CD8-positive, alpha-beta memory T cell (primary cell): ENCODE data around the gene SERPINB5. TPM values are rescaled to one million over a fixed set of nuclear protein-coding genes. Genes with fewer than 3 reads are reported as not detected.

Experiments
- CTCF ChIA-PET: fragments of 350-600 bp; sonication (Branson Sonifier 250); formaldehyde crosslinking; loops from one replicate; lab custom pipeline; 2021; ENCODE audit warnings: antibody characterized with exemption; lab: Charles Lee
- POLR2A ChIA-PET: fragments of 350-600 bp; sonication (Branson Sonifier 250); formaldehyde crosslinking; loops from one replicate; lab custom pipeline; 2021; ENCODE audit warnings: antibody characterized with exemption; lab: Charles Lee
- DNase-seq, 5 donors: peaks; one replicate each; pipeline versions ENCODE4 v3.0.0 to v3.0.0-alpha.2; 2020 to 2022; ENCODE audit warnings: mixed read lengths in 1 of 5
- H3K27ac ChIP-seq: one replicate; pipeline ENCODE4 v1.7.0; 2013; ENCODE audit warnings: low read depth, mild to moderate bottlenecking, low read length, moderate library complexity
- H3K27me3 ChIP-seq: 2 replicates; pipeline ENCODE4 v1.7.0; 2013; ENCODE audit warnings: low read length, mild to moderate bottlenecking; ENCODE audit not compliant: insufficient read depth, poor library complexity, severe bottlenecking
- H3K36me3 ChIP-seq: 2 replicates; pipeline ENCODE4 v1.7.0; 2013; ENCODE audit warnings: mild to moderate bottlenecking, low read length, moderate library complexity; ENCODE audit not compliant: insufficient read depth
- H3K4me1 ChIP-seq: 2 replicates; pipeline ENCODE4 v1.7.0; 2013; ENCODE audit warnings: mild to moderate bottlenecking, low read length, moderate library complexity; ENCODE audit not compliant: insufficient read depth
- H3K4me3 ChIP-seq: 2 replicates; pipeline ENCODE4 v1.7.0; 2013; ENCODE audit warnings: mild to moderate bottlenecking, low read length
- H3K9me3 ChIP-seq: 2 replicates; pipeline ENCODE4 v1.7.0; 2013; ENCODE audit warnings: mild to moderate bottlenecking, low read length
- H3K27ac Mint-ChIP-seq, 8 donors: one replicate each; pipeline ENCODE4 v1.8.0; 2020 to 2021; ENCODE audit warnings: mixed read lengths in 8 of 8, mild to moderate bottlenecking in 6 of 8, inconsistent platforms in 3 of 8, moderate library complexity in 3 of 8
- H3K27me3 Mint-ChIP-seq, 2 donors: one replicate each; pipeline ENCODE4 v1.8.0; 2020 to 2021; ENCODE audit warnings: mixed read lengths in 2 of 2, mild to moderate bottlenecking in 1 of 2, moderate library complexity in 1 of 2
- H3K36me3 Mint-ChIP-seq, 3 donors: one replicate each; pipeline ENCODE4 v1.8.0; 2020 to 2021; ENCODE audit warnings: mixed read lengths in 3 of 3, inconsistent platforms in 1 of 3, mild to moderate bottlenecking in 1 of 3
- H3K4me1 Mint-ChIP-seq, 3 donors: one replicate each; pipeline ENCODE4 v1.8.0; 2020 to 2021; ENCODE audit warnings: mixed read lengths in 3 of 3, inconsistent platforms in 1 of 3, mild to moderate bottlenecking in 1 of 3
- H3K4me3 Mint-ChIP-seq, 7 donors: one replicate each; pipeline ENCODE4 v1.8.0; 2020 to 2021; ENCODE audit warnings: mixed read lengths in 7 of 7, mild to moderate bottlenecking in 6 of 7, moderate library complexity in 4 of 7, inconsistent platforms in 2 of 7
- H3K9me3 Mint-ChIP-seq, 5 donors: one replicate each; pipeline ENCODE4 v1.8.0; 2020 to 2022; ENCODE audit warnings: mixed read lengths in 5 of 5, mild to moderate bottlenecking in 3 of 5, moderate library complexity in 2 of 5, inconsistent platforms in 1 of 5
- polyA plus RNA-seq: library from polyadenylated mRNA; unstranded; fragments of 300-500 nt; fragmentation: Illumina TruSeq; gene quantifications from one replicate; pipeline ENCODE4 v1.2.3, GENCODE V29; 2021
- total RNA-seq, 2 experiments: library from RNA; stranded (reverse); gene quantifications; one replicate each; pipeline ENCODE4 v1.2.3, GENCODE V29; 2021

The SERPINB5 gene
- total and polyA plus RNA-seq, 3 experiments from 2014 or later, result not detected

- H3K4me1 ChIP-seq, result no peaks in the 10 kb centered on the region
- no peaks in the 10 kb centered on the region for H3K4me1 Mint-ChIP-seq
- H3K36me3 Mint-ChIP-seq, result no peaks in the 10 kb centered on the region
- no peaks in the 10 kb centered on the region for H3K9me3 Mint-ChIP-seq
- H3K4me3 ChIP-seq, result no peak overlapping the region
- no peaks in the 10 kb centered on the region for H3K9me3 ChIP-seq
- no peak overlapping the region for H3K27ac Mint-ChIP-seq
- H3K27me3 ChIP-seq, result no peaks in the 10 kb centered on the region
- H3K4me3 Mint-ChIP-seq, result no peak overlapping the region
- CTCF ChIA-PET, result no interaction called here
- no peaks in the 10 kb centered on the region for H3K36me3 ChIP-seq
- no peak for DNase-seq
- POLR2A ChIA-PET, result no interaction called here
- no peak overlapping the region for H3K27ac ChIP-seq
- H3K27me3 Mint-ChIP-seq, result peaks cover 4 to 39% of the 10 kb centered on the region in 2 donors
Observed at GRCh38 chr18:63539904-63540510, 63.2 kb downstream of the SERPINB5 start.

- H3K9me3 ChIP-seq, result no peaks in the 10 kb centered on the region
- no peak for DNase-seq
- H3K27ac Mint-ChIP-seq, result no peak within 1 kb of the TSS
- no peaks in the 10 kb centered on the region for H3K4me1 Mint-ChIP-seq
- H3K36me3 Mint-ChIP-seq, result no peaks in the 10 kb centered on the region
- ChIA-PET POLR2A (no interaction called here), CTCF (interaction anchor here (1.0 kb wide), 1 partner anchor 17 kb away, joined by 3 read pairs; no protein-coding TSS in a partner anchor)
- H3K27ac ChIP-seq, result no peak within 1 kb of the TSS
- no peaks in the 10 kb centered on the region for H3K36me3 ChIP-seq
- H3K4me1 ChIP-seq, result no peaks in the 10 kb centered on the region
- no peaks in the 10 kb centered on the region for H3K9me3 Mint-ChIP-seq
- H3K4me3 ChIP-seq, result no peak within 1 kb of the TSS
- no peak within 1 kb of the TSS for H3K4me3 Mint-ChIP-seq
- H3K27me3 Mint-ChIP-seq, result peaks cover 6 to 49% of the 10 kb centered on the region in 2 donors
- no peaks in the 10 kb centered on the region for H3K27me3 ChIP-seq
Observed at GRCh38 chr18:63542069-63542468, 65.3 kb downstream of the SERPINB5 start, which contains the start of gene SERPINB12. Gene SERPINB12 (plus strand): TSS chr18:63542369. CDS start chr18:63556160, 13,791 bp downstream.

GRCh38 chr18:63544017-63544416, 67.3 kb downstream of the SERPINB5 start:
- no peak overlapping the region for H3K27ac Mint-ChIP-seq
- no peaks in the 10 kb centered on the region for H3K9me3 ChIP-seq
- no peak for DNase-seq
- CTCF ChIA-PET, result no interaction called here
- H3K27me3 Mint-ChIP-seq, result peaks cover 6 to 41% of the 10 kb centered on the region in 2 donors
- H3K9me3 Mint-ChIP-seq, result no peaks in the 10 kb centered on the region
- H3K4me3 ChIP-seq, result no peak overlapping the region
- no peak overlapping the region for H3K4me3 Mint-ChIP-seq
- H3K4me1 ChIP-seq, result no peaks in the 10 kb centered on the region
- no peaks in the 10 kb centered on the region for H3K36me3 ChIP-seq
- H3K27ac ChIP-seq, result no peak overlapping the region
- H3K4me1 Mint-ChIP-seq, result no peaks in the 10 kb centered on the region
- no peaks in the 10 kb centered on the region for H3K27me3 ChIP-seq
- no peaks in the 10 kb centered on the region for H3K36me3 Mint-ChIP-seq
- POLR2A ChIA-PET, result no interaction called here

- H3K4me3 Mint-ChIP-seq, result no peak overlapping the region
- no peaks in the 10 kb centered on the region for H3K4me1 Mint-ChIP-seq
- no peaks in the 10 kb centered on the region for H3K36me3 Mint-ChIP-seq
Observed at GRCh38 chr18:63545000-63545399, 68.2 kb downstream of the SERPINB5 start.

GRCh38 chr18:63550068-63550467, 73.3 kb downstream of the SERPINB5 start:
- H3K9me3 ChIP-seq, result no peaks in the 10 kb centered on the region
- DNase-seq, result no peak
- no peaks in the 10 kb centered on the region for H3K36me3 ChIP-seq
- no peaks in the 10 kb centered on the region for H3K4me1 Mint-ChIP-seq
- H3K4me3 Mint-ChIP-seq, result no peak overlapping the region
- no peak overlapping the region for H3K27ac Mint-ChIP-seq
- no peaks in the 10 kb centered on the region for H3K9me3 Mint-ChIP-seq
- CTCF ChIA-PET, result interaction anchor here (1.2 kb wide), 1 partner anchor 33 kb away, joined by 3 read pairs; no protein-coding TSS in a partner anchor
- H3K4me3 ChIP-seq, result no peak overlapping the region
- H3K27me3 Mint-ChIP-seq, result peaks cover 4 to 26% of the 10 kb centered on the region in 2 donors
- H3K27me3 ChIP-seq, result no peaks in the 10 kb centered on the region
- H3K4me1 ChIP-seq, result no peaks in the 10 kb centered on the region
- no peak overlapping the region for H3K27ac ChIP-seq
- H3K36me3 Mint-ChIP-seq, result no peaks in the 10 kb centered on the region
- POLR2A ChIA-PET, result no interaction called here

More at GRCh38 chr18:63545000-63545399, 68.2 kb downstream of the SERPINB5 start:
- no peak overlapping the region for H3K27ac Mint-ChIP-seq
- Histone ChIP-seq H3K27me3 (no peaks in the 10 kb centered on the region), H3K9me3 (no peaks in the 10 kb centered on the region), H3K4me3 (no peak overlapping the region), H3K36me3 (no peaks in the 10 kb centered on the region), H3K27ac (no peak overlapping the region), H3K4me1 (no peaks in the 10 kb centered on the region)
- H3K9me3 Mint-ChIP-seq, result no peaks in the 10 kb centered on the region
- ChIA-PET POLR2A (no interaction called here), CTCF (no interaction called here)
- H3K27me3 Mint-ChIP-seq, result peaks cover 6 to 31% of the 10 kb centered on the region in 2 donors
- DNase-seq, result no peak

GRCh38 chr18:63551769-63552168, 75.0 kb downstream of the SERPINB5 start:
- DNase-seq, result no peak
- H3K4me1 ChIP-seq, result no peaks in the 10 kb centered on the region
- Mint-ChIP-seq H3K4me3 (no peak overlapping the region), H3K9me3 (no peaks in the 10 kb centered on the region), H3K27me3 (peaks cover 0 to 12% of the 10 kb centered on the region in 2 donors), H3K36me3 (no peaks in the 10 kb centered on the region), H3K4me1 (no peaks in the 10 kb centered on the region), H3K27ac (no peak overlapping the region)
- H3K27me3 ChIP-seq, result no peaks in the 10 kb centered on the region
- ChIA-PET CTCF (no interaction called here), POLR2A (no interaction called here)
- no peak overlapping the region for H3K4me3 ChIP-seq
- H3K9me3 ChIP-seq, result no peaks in the 10 kb centered on the region
- H3K36me3 ChIP-seq, result no peaks in the 10 kb centered on the region
- H3K27ac ChIP-seq, result no peak overlapping the region

GRCh38 chr18:63552581-63552980, 75.8 kb downstream of the SERPINB5 start:
- no peaks in the 10 kb centered on the region for H3K4me1 ChIP-seq
- H3K4me3 ChIP-seq, result no peak overlapping the region
- no peaks in the 10 kb centered on the region for H3K9me3 ChIP-seq
- H3K27ac ChIP-seq, result no peak overlapping the region
- Mint-ChIP-seq H3K27me3 (peaks cover 0 to 9% of the 10 kb centered on the region in 2 donors), H3K27ac (no peak overlapping the region), H3K9me3 (no peaks in the 10 kb centered on the region), H3K4me3 (no peak overlapping the region), H3K4me1 (no peaks in the 10 kb centered on the region), H3K36me3 (no peaks in the 10 kb centered on the region)
- DNase-seq, result no peak
- H3K27me3 ChIP-seq, result no peaks in the 10 kb centered on the region
- ChIA-PET POLR2A (no interaction called here), CTCF (no interaction called here)
- H3K36me3 ChIP-seq, result no peaks in the 10 kb centered on the region

GRCh38 chr18:63553081-63553480, 76.3 kb downstream of the SERPINB5 start:
- Histone ChIP-seq H3K27ac (no peak overlapping the region), H3K9me3 (no peaks in the 10 kb centered on the region), H3K4me3 (no peak overlapping the region), H3K27me3 (no peaks in the 10 kb centered on the region), H3K4me1 (no peaks in the 10 kb centered on the region), H3K36me3 (no peaks in the 10 kb centered on the region)
- H3K9me3 Mint-ChIP-seq, result no peaks in the 10 kb centered on the region
- DNase-seq, result no peak
- H3K27me3 Mint-ChIP-seq, result peaks cover 0 to 9% of the 10 kb centered on the region in 2 donors
- no peak overlapping the region for H3K4me3 Mint-ChIP-seq
- H3K27ac Mint-ChIP-seq, result peak overlapping the region in 1 of 8 donors; percentile 27
- H3K4me1 Mint-ChIP-seq, result no peaks in the 10 kb centered on the region
- H3K36me3 Mint-ChIP-seq, result no peaks in the 10 kb centered on the region
- ChIA-PET POLR2A (no interaction called here), CTCF (no interaction called here)
